Measurements from ENCODE around the gene HNRNPM. TPM values are rescaled to one million over a fixed set of nuclear protein-coding genes. Genes with fewer than 3 reads are reported as not detected.

HNRNPM gene
- total RNA-seq, result 52.8 and 55.5 TPM in 2 replicates

GRCh38 chr19:8444677-8445487 lies at the start of gene HNRNPM:
Gene HNRNPM, plus strand, starts transcription at chr19:8444975. Its CDS starts 24 bp downstream, at chr19:8444999.

GRCh38 chr19:8412783-8413628 lies 31.8 kb upstream of the HNRNPM start, which contains the start of gene MARCHF2:
Gene MARCHF2, plus strand, starts transcription at chr19:8413305. Its CDS starts 8,536 bp downstream, at chr19:8421841.

GRCh38 chr19:8513687-8514504 lies 69.1 kb downstream of the HNRNPM start, which contains the start of gene ZNF414:
Gene ZNF414, minus strand, starts transcription at chr19:8514167. Its CDS starts 121 bp downstream, at chr19:8514046.

Other genes with a start within 250 kb of the HNRNPM start
- gene CERS4, start 235.6 kb upstream of the HNRNPM start, total RNA-seq, result 1.4 and 10.6 TPM in 2 replicates
- 10.7 and 22.9 TPM in 2 replicates for gene CD320, start 136.6 kb upstream of the HNRNPM start, total RNA-seq
- 26.0 and 27.7 TPM in 2 replicates for gene NDUFA7, start 123.6 kb upstream of the HNRNPM start, total RNA-seq
- 489 and 799 TPM in 2 replicates for gene RPS28, start 123.5 kb upstream of the HNRNPM start, total RNA-seq
- gene KANK3, start 101.7 kb upstream of the HNRNPM start, total RNA-seq, result 0.16 and 0.26 TPM in 2 replicates
- 1.7 and 3.0 TPM in 2 replicates for gene ANGPTL4, start 80.8 kb upstream of the HNRNPM start, total RNA-seq
- gene RAB11B, start 54.6 kb upstream of the HNRNPM start, total RNA-seq, result 73.1 and 78.3 TPM in 2 replicates
- 54.2 and 58.0 TPM in 2 replicates for gene MARCHF2, start 31.7 kb upstream of the HNRNPM start, total RNA-seq
- gene PRAM1, start 57.7 kb downstream of the HNRNPM start, total RNA-seq, result 0.16 TPM in 1 of 2 replicates, not detected in the other
- gene ZNF414, start 69.2 kb downstream of the HNRNPM start, total RNA-seq, result 2.2 and 4.7 TPM in 2 replicates
- gene MYO1F, start 132.5 kb downstream of the HNRNPM start, total RNA-seq, result 0.34 and 0.47 TPM in 2 replicates
- 6.8 and 8.1 TPM in 2 replicates for gene ADAMTS10, start 165.7 kb downstream of the HNRNPM start, total RNA-seq
- gene NFILZ, start 185.7 kb downstream of the HNRNPM start, total RNA-seq, result not detected in 2 replicates